Jurkat, Clone E6-1 (cell line): ENCODE measurements around the gene NUP37.
"Not testable (repeated sequence)": the region's sequence is repeated elsewhere in the genome, so short reads cannot be mapped to it uniquely, and the experiment has no call there.

Experiments used
- DNase-seq: peaks from one replicate; pipeline ENCODE4 v3.0.0-alpha.2; 2011; ENCODE audit warnings: low read depth, low spot score
- H3K4me3 ChIP-seq: 2 replicates; pipeline ENCODE4 v1.5.1; 2011; ENCODE audit warnings: mild to moderate bottlenecking, low read length, control low read depth, moderate library complexity

Gene NUP37

DNA sequence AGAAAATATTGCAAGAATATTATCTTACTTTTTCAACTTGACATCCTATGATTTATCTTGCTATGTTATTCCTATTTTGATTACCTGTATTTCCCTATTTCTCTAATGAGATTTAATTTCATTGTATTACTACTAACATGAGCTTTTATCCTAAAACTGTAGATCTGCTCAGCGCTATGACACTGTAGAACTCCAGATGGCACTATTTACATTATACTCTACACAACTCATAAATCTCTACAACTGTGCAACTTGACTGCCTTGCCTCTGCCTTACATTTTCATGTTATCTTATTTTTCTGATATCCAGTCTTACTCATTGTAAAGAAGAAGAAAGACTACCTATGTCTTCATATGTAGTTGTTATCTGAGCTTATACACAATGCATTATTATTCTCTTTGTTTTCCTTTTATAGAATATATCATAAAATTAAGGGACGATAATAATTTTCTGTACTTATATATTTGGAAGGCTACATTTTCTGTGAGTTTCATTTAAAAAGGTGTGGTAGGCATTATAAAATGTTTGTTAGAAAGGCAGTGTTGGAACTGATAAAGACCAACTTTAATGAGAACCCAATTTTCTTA, 24.1 kb downstream of the NUP37 start:
- peak; percentile 21 for DNase-seq
- H3K4me3 ChIP-seq = no peak overlapping the region

DNA sequence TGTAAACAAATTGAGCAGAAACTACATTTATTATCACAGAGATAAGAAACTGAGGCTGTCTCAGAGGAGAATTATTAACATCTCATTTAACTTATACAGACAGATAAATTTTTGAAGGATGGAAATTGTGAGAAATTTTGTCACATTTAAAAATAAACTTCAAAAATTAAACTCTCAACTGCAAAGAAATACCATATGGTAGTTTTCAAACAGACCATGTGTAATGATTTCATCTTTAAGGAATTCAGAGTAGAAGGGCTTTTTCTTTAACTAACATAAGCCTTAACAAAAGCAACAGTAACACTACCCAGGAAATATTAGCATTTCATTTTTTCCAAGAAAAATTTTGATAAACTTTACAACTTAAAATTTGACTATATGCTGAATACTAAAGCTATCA, 26.6 kb downstream of the NUP37 start:
- no peak for DNase-seq
- no peak overlapping the region for H3K4me3 ChIP-seq

DNA sequence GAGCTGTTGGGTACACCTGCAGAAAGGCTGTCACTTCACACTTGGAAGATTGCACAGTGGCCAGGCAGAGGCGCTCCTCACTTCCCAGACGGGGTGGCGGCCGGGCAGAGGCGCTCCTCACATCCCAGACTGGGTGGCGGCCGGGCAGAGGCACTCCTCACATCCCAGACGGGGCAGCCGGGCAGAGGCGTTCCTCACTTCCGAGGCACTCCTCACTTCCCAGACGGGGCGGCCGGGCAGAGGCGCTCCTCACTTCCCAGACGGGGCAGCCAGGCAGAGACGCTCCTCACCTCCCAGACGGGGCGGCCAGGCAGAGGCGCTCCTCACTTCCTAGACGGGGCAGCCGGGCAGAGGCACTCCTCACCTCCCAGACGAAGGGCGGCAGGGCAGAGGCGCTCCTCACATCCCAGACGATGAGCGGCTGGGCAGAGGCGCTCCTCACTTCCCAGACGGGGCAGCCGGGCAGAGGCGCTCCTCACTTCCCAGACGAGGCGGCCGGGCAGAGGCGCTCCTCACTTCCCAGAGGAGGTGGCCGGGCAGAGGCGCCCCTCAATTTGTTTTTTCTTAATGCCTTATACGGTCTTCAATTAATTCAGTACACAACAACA, 30.6 kb downstream of the NUP37 start:
- H3K4me3 ChIP-seq, DNase-seq: not testable (repeated sequence)

DNA sequence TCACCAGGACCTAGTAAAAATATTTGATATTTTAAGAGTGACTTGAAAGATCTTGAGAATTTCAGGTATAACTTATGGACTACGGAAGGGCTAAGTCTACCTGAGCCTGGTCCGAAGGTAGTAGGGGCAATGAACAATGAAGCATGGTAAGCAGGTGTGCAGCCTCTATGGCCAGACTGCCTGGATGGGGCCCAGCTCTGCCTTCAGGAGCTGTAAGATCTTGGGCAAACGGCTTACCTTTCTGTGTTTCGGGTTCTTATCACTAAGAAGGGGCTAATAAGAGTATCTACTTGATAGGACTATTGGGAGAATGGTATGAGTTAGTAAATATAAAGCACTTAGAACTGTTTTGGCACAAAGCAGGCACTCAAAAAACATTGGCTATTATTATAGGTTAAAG, 39.1 kb downstream of the NUP37 start:
- H3K4me3 ChIP-seq = no peak overlapping the region
- no peak for DNase-seq

DNA sequence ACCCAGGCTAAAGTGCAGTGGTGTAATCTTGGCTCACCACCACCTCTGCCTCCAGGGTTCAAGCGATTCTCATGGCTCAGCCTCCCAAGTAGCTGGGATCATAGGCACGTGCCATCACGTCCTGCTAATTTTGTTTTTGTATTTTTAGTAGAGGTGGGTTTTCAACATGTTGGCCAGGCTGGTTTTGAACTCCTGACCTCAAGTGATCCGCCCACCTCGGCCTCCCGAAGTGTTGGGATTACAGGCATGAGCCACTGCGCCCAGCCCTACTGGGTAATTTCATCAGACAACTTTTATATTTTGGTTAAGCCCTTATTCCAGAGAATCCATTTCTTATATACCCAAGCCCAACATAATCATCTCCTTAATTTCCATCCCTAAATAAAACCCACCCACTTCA, 47.8 kb downstream of the NUP37 start:
- not testable (repeated sequence) for DNase-seq, H3K4me3 ChIP-seq

DNA sequence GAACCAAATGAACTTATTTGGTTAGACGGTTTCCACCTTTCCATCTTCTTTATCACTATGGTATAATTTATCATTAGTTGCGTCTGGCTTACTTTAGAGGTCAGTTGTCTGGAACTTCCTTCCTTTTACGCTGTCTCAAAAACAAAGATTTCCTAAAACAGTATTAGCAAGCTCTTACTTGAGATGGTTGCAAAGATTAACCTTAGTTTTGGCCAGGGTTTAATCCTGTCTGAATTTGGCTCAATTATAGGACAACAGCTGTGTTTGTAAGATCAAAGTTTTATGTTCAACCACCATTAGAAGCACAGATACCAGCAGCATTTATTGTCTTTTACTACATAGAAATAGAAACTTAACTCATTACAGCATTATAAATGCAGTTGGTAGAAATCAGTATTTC, 50.2 kb downstream of the NUP37 start:
- DNase-seq = no peak
- no peak overlapping the region for H3K4me3 ChIP-seq

DNA sequence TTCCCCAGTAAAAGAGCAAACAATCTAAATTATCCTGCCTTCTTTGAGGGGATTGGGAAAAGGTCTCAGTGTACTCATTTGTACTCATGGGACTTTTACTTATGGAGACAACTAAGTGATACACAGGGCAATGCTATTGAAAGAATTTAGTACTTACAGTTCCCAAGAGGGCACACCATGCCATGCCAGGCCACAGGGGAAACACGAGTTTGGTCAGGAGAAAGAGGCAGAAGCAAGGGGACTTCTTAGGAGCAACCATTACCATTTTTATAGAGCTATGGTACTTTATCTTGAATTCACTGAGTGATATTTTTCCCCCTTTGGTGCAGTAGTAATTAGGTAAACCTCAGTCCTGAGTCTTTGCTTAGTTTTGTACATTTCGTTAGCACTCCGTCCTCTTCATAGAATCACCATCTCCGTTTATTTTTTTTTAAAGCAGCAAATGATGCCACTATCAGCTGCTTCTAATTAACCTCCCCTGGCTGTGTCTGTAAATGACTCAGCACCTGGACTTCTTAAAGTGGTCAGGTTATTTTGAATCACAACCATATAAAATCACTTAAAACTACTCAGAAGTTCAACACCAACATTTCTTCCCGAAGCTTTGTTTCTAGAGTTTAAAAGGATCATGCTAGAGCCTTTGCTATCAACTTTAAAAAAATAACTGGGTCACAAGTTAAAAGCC, 52.2 kb downstream of the NUP37 start:
- DNase-seq = no peak
- no peak overlapping the region for H3K4me3 ChIP-seq

DNA sequence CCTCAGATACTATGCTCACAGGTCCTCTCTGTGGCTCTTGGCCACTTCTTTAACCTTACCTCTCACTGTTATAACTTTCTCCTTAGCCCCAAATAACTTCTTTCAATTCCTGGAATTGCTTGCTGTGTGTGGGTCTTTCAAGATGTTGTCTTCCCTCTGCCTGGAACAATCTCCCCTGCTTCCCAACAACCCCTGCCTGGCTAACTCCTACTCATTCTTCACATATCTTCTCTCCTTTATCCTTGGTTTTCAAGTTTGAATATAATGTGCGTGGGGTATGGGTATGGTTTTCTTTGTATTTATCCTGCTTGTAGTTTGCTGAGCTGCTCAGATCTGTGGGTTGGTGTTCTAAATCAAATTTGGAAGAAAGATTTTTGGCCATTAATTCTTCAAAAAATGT, 55.4 kb downstream of the NUP37 start:
- H3K4me3 ChIP-seq = no peak overlapping the region
- no peak for DNase-seq

DNA sequence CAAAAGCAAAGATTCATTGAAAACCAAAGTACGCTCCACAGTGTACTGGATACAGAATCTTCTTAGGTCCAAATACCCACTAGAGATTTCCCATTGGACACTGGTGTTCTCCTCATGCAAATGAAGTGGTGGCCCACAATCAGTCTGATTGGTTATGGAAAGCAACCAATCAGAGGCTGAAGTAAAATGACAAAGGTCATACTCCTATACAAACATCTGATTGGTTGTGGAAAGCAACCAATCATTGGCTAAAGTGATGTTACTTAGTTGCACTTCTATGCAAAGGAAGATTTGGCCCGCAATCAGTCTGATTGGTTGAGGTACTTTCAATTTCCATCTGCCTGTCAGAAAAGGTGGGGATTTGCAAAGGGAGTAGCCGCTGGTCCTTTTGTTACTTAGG, 56.8 kb downstream of the NUP37 start:
- no peak overlapping the region for H3K4me3 ChIP-seq
- peak; percentile 25 for DNase-seq

DNA sequence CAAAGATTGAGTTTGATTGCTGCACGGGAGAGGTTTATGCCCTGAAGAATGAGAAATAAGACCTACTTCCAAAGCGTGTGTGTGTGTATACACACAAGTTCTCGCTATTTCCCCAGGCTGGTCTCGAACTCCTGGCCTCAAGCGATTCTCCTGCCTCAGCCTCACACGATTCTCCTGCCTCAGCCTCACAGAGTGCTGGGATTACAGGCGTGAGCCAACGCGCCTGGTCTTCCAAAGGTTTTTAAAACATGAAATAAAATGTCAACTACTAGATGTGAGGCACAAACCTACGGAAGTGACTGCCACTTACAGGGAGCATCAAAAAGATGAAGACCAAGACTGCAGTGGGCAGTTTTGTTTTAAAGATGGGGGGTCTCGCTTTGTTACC, 57.5 kb downstream of the NUP37 start:
- H3K4me3 ChIP-seq = peak overlapping the region; percentile 85
- DNase-seq = no peak

DNA sequence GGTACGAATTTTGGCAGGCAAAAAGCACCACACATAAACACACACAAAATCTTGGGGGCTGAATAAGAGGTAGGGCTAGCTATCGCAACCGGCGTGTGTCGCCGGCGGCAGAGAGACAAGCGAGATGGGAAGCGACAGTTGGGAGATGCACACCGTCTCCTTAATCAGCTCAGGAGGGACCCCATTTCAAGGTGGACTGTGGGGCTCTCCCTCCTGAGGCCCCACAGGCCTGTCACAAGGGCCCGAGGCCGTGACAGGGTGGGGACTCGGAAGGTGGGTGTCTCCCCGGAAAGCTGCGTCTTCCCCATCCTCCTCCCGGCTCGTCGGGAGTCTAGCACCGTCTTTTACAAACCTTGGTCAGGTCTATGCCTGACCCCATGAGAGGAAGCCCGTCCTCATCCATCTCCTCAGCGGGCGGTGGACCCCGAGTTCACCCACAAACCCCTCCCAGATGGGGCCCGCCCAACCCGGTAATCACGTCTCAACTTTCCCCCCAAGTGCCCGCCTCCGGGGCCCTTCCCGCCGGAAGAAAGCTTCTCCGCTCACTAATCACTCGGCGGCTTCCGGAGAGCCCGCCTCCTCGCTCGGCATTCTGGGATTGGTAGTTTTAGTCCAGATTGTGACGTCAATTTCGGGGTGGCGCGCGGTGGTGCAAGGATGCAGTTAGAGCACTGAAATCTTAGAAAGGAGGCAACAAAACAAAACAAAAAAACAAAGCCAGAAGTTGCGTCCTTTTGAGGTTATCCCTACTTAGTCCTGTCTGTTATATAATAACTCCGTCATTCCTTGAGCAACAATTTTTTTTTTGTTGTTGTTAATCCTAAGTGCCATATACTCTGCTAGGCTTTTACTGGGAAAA, 58.1 kb downstream of the NUP37 start, which contains the start of gene WASHC3:
WASHC3 (minus strand) TSS at position 432 of the 859 bp plus-strand sequence; CDS start at position 403, 29 bp downstream.
- DNase-seq = peak; percentile 91
- H3K4me3 ChIP-seq = peak within 1 kb of the TSS; percentile 85

DNA sequence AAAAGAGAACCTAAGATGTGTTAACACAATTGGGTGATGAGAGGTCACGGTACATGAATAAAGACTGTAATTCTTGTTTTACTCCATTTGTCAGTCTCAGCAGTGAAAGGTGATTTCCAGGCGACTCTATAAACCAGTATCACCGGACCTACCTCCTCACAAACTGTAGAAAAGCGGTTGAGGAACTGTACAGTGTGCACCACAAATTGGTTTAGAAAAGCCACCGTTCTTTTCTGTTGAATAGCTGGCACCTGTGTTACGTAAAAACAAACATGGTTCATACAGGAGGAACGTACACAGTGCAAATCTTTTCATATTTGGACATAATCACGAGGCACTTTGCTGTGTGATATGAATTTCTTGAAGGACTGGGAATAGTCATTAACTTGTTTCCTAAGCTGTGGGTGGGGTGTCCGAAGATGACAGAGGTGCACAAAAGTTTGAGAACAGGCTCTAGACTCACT, 58.8 kb downstream of the NUP37 start:
- peak; percentile 25 for DNase-seq
- peak overlapping the region; percentile 85 for H3K4me3 ChIP-seq

DNA sequence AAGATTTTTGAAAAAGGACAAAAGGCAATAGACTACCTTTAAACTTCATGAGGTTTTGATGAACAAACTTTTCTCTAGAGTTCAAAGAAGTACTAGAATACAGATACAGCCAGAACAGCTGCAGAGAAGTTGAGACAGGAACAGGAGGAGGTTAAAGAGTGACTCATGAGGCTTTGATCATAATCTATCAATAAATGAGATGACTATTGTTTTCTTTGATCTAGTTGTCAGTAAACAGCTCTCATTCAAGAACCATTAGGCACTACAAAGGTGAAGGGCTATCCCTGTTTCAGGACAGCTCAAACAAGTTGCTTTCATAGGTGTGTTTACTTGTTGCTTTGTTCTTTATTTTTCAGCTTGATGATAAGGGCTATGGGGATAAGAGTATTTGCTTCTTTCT, 60.6 kb downstream of the NUP37 start:
- peak; percentile 50 for DNase-seq
- H3K4me3 ChIP-seq = no peak overlapping the region

DNA sequence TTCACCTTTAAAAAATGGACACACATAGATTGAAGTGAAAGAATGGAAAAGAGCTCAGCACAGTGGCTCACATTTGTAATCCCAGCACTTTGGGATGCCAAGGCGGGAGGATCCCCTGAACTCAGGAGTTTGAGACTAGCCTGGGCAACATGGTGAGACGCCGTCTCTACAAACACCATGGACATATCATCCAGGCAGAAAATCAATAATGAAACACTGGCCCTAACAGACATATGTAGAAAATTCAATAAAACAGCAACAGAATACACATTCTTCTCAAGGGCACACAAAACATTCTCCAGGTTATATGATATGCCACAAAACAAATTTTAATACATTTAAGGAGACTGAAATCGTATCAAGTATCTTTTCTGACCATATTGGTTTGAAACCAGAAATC, 65.6 kb downstream of the NUP37 start:
- no peak for DNase-seq
- no peak overlapping the region for H3K4me3 ChIP-seq

DNA sequence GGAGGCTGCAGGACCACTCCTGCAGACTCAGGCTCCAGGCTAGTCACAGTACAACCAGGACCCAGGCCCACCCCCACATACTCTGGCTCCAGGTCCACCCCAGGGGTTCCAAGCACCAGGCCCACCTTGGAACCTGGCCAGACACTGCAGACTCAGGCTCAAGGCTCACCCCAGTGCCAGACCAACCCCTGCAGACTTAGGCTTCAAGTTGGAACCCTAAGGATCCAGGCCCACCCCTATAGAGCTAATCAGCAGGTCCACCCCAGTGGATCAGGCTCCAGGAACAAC, 66.9 kb downstream of the NUP37 start:
- DNase-seq = no peak
- no peak overlapping the region for H3K4me3 ChIP-seq

DNA sequence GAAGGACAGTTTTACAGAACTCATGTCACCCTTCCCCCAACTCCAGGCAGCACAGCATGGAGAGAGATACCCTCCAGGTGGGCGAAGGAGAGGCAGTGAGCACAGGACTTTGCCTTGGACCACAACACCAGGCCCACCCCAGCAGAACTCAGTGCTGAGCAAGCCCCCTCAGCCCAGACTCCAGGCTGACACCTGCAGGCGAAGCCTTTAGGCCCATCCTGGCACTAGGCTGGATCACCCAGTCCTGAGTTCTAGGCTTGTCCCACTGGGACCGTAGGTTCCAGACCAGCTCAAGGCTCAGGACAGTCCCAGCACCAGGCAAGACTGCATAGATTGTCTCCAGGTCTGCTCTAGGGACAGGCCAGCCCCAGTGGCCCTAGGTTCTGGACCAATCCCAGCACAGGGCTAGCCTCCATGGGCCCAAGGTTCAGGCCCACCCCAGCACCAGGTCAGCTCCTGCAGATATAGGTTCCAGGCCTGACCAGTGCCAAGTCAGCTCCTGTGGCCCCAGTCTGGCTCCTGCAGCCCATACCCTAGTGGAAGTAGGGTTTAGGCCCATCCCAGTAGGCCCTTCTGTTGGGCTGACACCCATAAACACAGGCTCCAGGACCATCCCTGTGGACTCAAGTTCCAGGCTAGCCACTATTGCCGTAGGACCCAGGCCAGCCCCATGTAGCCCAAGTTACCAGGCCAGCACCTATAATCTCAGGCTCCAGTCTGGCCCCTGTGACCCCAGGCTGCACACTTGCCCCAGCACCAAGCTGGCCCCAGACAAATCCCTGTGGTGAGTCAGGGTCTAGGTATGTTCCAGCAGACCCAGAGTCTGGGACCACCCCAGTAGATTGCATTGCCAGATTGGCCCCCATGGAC, 67.5 kb downstream of the NUP37 start:
- no peak for DNase-seq
- no peak overlapping the region for H3K4me3 ChIP-seq

DNA sequence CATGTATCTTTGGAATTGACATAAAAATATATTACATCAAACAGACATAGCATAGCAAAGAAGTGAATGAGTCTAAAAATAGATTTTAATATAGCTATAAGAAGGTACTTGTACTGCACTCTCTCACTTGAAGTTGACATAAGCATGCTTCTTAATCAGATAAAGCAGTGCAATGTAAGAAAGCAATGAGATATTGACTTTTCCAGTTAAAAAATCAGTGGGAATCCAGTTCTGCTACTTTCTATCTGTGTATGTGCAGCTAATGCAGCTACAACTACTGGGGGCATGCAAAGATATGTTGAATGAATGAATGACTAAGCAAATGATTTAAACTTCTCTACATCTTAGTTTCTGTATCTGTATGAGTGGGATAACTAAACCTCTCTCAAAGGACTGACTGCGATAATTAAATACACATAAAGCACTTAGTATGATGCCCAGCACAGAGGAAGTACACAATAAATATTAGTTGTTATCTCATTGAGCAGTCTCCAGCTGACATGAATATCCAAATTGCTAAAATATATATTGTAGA, 68.4 kb downstream of the NUP37 start:
- no peak overlapping the region for H3K4me3 ChIP-seq
- no peak for DNase-seq

DNA sequence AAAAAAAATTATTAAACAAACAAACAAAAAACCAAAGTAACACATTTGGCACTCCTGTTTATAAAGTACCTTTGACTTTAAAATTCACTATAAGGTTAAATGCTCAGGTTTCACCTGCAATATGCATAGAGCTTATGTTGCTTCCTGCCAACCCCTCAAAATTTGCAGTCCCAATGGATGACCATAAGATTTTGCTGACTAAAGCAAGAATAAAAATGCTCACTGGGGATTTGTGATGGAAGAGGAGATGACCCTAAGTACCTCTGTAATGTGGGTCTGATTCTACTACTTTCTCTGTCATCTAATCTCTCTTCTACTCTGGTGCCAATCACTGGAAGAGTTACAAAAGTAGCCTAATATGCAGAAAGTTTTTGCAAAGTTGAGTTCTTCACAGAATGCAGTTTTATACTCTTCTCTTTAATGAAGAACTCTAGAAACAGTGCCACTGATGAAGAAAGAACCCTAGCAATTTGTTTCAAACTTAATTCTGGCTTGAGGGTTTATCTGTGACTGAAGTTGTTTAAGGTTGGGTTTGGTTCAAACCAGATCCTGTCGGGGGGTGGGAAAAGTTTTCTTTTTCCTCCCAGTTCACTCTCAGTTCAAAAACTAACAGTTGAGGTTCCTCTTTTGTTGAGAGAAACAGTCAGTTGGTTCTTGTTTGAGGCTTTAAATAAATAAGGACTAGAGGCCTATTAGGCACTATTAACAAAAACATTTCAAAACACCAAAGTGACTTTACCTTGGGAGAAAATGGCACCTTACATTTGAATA, 69.1 kb downstream of the NUP37 start:
- DNase-seq = peak; percentile 6
- no peak overlapping the region for H3K4me3 ChIP-seq
